K562 (cell line): ENCODE measurements around the gene INHA. TPM values are rescaled to one million over a fixed set of nuclear protein-coding genes. Genes with fewer than 3 reads are reported as not detected.

Experiments
- ARID2 ChIP-seq: fragments of 450-650 bp; IDR thresholded peaks from 2 replicates; pipeline ENCODE4 v1.6.1; 2017; ENCODE audit warnings: antibody characterized with exemption, mild to moderate bottlenecking
- ATF7 ChIP-seq: fragments of 450-650 bp; IDR thresholded peaks from 2 replicates; pipeline ENCODE4 v1.7.1; 2014; ENCODE audit warnings: mild to moderate bottlenecking, moderate library complexity
- HOMEZ ChIP-seq: fragments of 250-450 bp; sonication (Bioruptor Pico); IDR thresholded peaks from 2 replicates; pipeline ENCODE4 v1.4.0; 2020; ENCODE audit warnings: mild to moderate bottlenecking, moderate library complexity
- IRF2 ChIP-seq: sonication (generic); formaldehyde crosslinking; IDR thresholded peaks from 2 replicates; pipeline ENCODE4 v1.8.1; 2022; ENCODE audit warnings: mild to moderate bottlenecking, missing genetic modification reagents
- MAX ChIP-seq: sonication (generic); formaldehyde crosslinking; IDR thresholded peaks from 2 replicates; pipeline ENCODE4 v1.9.0; 2022; ENCODE audit warnings: mild to moderate bottlenecking, missing genetic modification reagents
- MED1 ChIP-seq: sonication (generic); formaldehyde crosslinking; IDR thresholded peaks from 2 replicates; pipeline ENCODE4 v1.8.1; 2023; ENCODE audit warnings: missing genetic modification reagents, borderline replicate concordance
- MTA3 ChIP-seq: fragments of 450-650 bp; formaldehyde crosslinking; IDR thresholded peaks from 2 replicates; pipeline ENCODE4 v1.6.1; 2017; ENCODE audit warnings: mild to moderate bottlenecking, borderline replicate concordance
- MTF1 ChIP-seq: fragments of 250-450 bp; sonication (Bioruptor Pico); IDR thresholded peaks from 2 replicates; pipeline ENCODE4 v1.9.0; 2021; ENCODE audit warnings: moderate library complexity, mild to moderate bottlenecking, inconsistent platforms, borderline replicate concordance
- NFE2L1 ChIP-seq: fragments of 450-650 bp; IDR thresholded peaks from 2 replicates; pipeline ENCODE4 v1.6.1; 2016; ENCODE audit warnings: missing genetic modification characterization, low read depth, mild to moderate bottlenecking, missing compliant biosample characterization, moderate library complexity, borderline replicate concordance
- RBM39 ChIP-seq: fragments of 200-400 bp; formaldehyde crosslinking; optimal IDR thresholded peaks from 2 replicates; pipeline ENCODE3; 2018; ENCODE audit warnings: low read depth, low read length
- TCF3 ChIP-seq: sonication (generic); formaldehyde crosslinking; IDR thresholded peaks from 2 replicates; pipeline ENCODE4 v1.4.0; 2020; ENCODE audit warnings: mild to moderate bottlenecking, missing genetic modification reagents
- TFE3 ChIP-seq: fragments of 450-650 bp; formaldehyde crosslinking; IDR thresholded peaks from 2 replicates; pipeline ENCODE4 v1.4.0; 2020; ENCODE audit warnings: mild to moderate bottlenecking, mixed read lengths
- THRB ChIP-seq: fragments of 450-650 bp; formaldehyde crosslinking; conservative IDR thresholded peaks from 2 replicates; pipeline ENCODE4 v1.4.0; 2022; ENCODE audit warnings: mild to moderate bottlenecking, missing genetic modification characterization
- ZBTB11 ChIP-seq, 3 experiments: fragments of 200-800 bp in 1 of 3; fragments of 250-450 bp in 1 of 3; fragments of 450-650 bp in 1 of 3; sonication (Bioruptor Pico) in 1 of 3; sonication (Bioruptor generic) in 1 of 3; formaldehyde crosslinking in 1 of 3; IDR thresholded peaks; 2 replicates each; pipeline versions ENCODE4 v1.6.1 to v1.8.0; 2016 to 2022; ENCODE audit warnings: mild to moderate bottlenecking in 2 of 3, missing genetic modification characterization in 2 of 3, missing compliant biosample characterization in 1 of 3, moderate library complexity in 1 of 3
- ZFP36 ChIP-seq: fragments of 150-350 bp; IDR thresholded peaks from 2 replicates; pipeline ENCODE4 v1.6.1; 2018; ENCODE audit warnings: low read length, low read depth; ENCODE audit not compliant: partially characterized antibody
- ZFPM2 ChIP-seq: fragments of 250-450 bp; sonication (Bioruptor Pico); IDR thresholded peaks from 2 replicates; pipeline ENCODE4 v1.5.1; 2022; ENCODE audit warnings: mild to moderate bottlenecking
- polyA plus RNA-seq, 8 experiments: library from polyadenylated mRNA; depleted of rRNA in 4 of 8; stranded (reverse) in 5 of 8; unstranded in 3 of 8; fragments of >200 nt; fragmentation: Nextera tagmentation in 2 of 8; fragmentation: Illumina TruSeq in 1 of 8; extraction: Ambion mirVana in 2 of 8; extraction: Trizol in 1 of 8; gene quantifications; 2 replicates each; pipeline versions ENCODE4 v1.2.1 to v1.2.3, GENCODE V29; 2011 to 2014; ENCODE audit warnings: inconsistent platforms in 1 of 8, missing spikeins in 1 of 8
- total RNA-seq, 7 experiments: library from RNA; depleted of rRNA in 6 of 7; stranded (reverse); fragments of >200 nt in 6 of 7; fragmentation: Illumina TruSeq in 2 of 7; extraction: Trizol in 2 of 7; gene quantifications; 2 replicates each; pipeline versions ENCODE4 v1.2.1 to v1.2.3, GENCODE V29; 2011 to 2021; ENCODE audit warnings: low replicate concordance in 1 of 7

INHA gene
- total and polyA plus RNA-seq, 9 of the 15 experiments (the other 6 are each of a cell fraction or from before 2014, with no cell fraction given) = 0.07 to 1.9 (median 0.40) TPM

- TF ChIP-seq ARID2 = 0 out of 2 replicates have a peak, but pooled peaks have one; percentile 40
- no peak for TF ChIP-seq RBM39
- peak; percentile 67 for TF ChIP-seq ATF7
- peak; percentile 88; the same call in 1 of the 2 replicates for TF ChIP-seq MTA3
- TF ChIP-seq THRB (CRISPR knock-in tag) = no peak
- peak; percentile 97 for TF ChIP-seq MAX
- no peak for TF ChIP-seq NFE2L1 (tag)
- TF ChIP-seq MED1 (CRISPR knock-in tag) = no peak
- TF ChIP-seq TFE3 = no peak
- no peak for TF ChIP-seq ZFP36
- TF ChIP-seq TCF3 (CRISPR knock-in tag) = peak; percentile 27; the same call in 1 of the 2 replicates
- TF ChIP-seq HOMEZ (CRISPR knock-in tag) = no peak
- no peak for TF ChIP-seq ZBTB11 (CRISPR knock-in tag; IDR thresholded peaks at IDR 0.05)
- no peak for TF ChIP-seq ZFPM2 (CRISPR knock-in tag)
- TF ChIP-seq MTF1 = no peak
- TF ChIP-seq IRF2 (CRISPR knock-in tag) = no peak
Observed at GRCh38 chr2:219541611-219542180, 30.4 kb upstream of the INHA start (continued).
